ENCODE data around the gene PLA2G15. TPM values are rescaled to one million over a fixed set of nuclear protein-coding genes. Genes with fewer than 3 reads are reported as not detected.

Gene PLA2G15
- total RNA-seq, 4 donors from 2014 or later: 10.4 to 22.0 (median 15.3) TPM

- H3K4me3 ChIP-seq: no peak overlapping the region
- intact Hi-C loops (cut with DNase I): loop anchor here (5.0 kb wide), 2 partner anchors 131 to 236 kb away; no protein-coding TSS in a partner anchor
- H3K9me3 ChIP-seq: no peaks in the 10 kb centered on the region
- no peak for DNase-seq (ENCODE audit: extremely low spot score)
- WGBS: 76% methylated on average over 2 of the region's 2 CpGs
- H3K36me3 ChIP-seq: peaks cover 0 to 35% (median 15%) of the 10 kb centered on the region in 4 donors
- peaks cover 14 to 20% (median 15%) of the 10 kb centered on the region in 4 donors for H3K4me1 ChIP-seq
- TF ChIP-seq EP300 (IDR thresholded peaks at IDR 0.05) (no peak), POLR2A (IDR thresholded peaks at IDR 0.05; ENCODE audit: low read depth) (no peak), POLR2AphosphoS5 (IDR thresholded peaks at IDR 0.05) (no peak), CTCF (IDR thresholded peaks at IDR 0.05) (no peak)
- H3K27me3 ChIP-seq: no peaks in the 10 kb centered on the region
- H3K27ac ChIP-seq (replicated peaks in 1 of 4): no peak overlapping the region
Observed at GRCh38 chr16:68227850-68228553, 17.2 kb upstream of the PLA2G15 start.

- H3K9me3 ChIP-seq: no peaks in the 10 kb centered on the region
- no peak overlapping the region for H3K4me3 ChIP-seq
- H3K36me3 ChIP-seq: peaks cover 0 to 35% (median 15%) of the 10 kb centered on the region in 4 donors
- no peaks in the 10 kb centered on the region for H3K27me3 ChIP-seq
- peaks cover 8 to 17% (median 13%) of the 10 kb centered on the region in 4 donors for H3K4me1 ChIP-seq
- WGBS: 91% methylated on average over 3 of the region's 3 CpGs
- TF ChIP-seq CTCF (IDR thresholded peaks at IDR 0.05) (no peak), POLR2AphosphoS5 (IDR thresholded peaks at IDR 0.05) (no peak), POLR2A (IDR thresholded peaks at IDR 0.05; ENCODE audit: low read depth) (no peak), EP300 (IDR thresholded peaks at IDR 0.05) (no peak)
- peak overlapping the region in 1 of 4 donors; percentile 11 for H3K27ac ChIP-seq (replicated peaks in 1 of 4)
- intact Hi-C loops (cut with DNase I): loop anchor here (5.0 kb wide), 2 partner anchors 131 to 236 kb away; no protein-coding TSS in a partner anchor
- DNase-seq (ENCODE audit: extremely low spot score): no peak
Observed at GRCh38 chr16:68228652-68229051, 16.5 kb upstream of the PLA2G15 start.

- TF ChIP-seq POLR2A (IDR thresholded peaks at IDR 0.05; ENCODE audit: low read depth) (no peak), EP300 (IDR thresholded peaks at IDR 0.05) (no peak), CTCF (IDR thresholded peaks at IDR 0.05) (peak; percentile 89 to 91 (median 89)), POLR2AphosphoS5 (IDR thresholded peaks at IDR 0.05) (peak in 1 of 2 donors; percentile 12)
- Histone ChIP-seq H3K36me3 (peaks cover 0 to 35% (median 15%) of the 10 kb centered on the region in 4 donors), H3K4me3 (no peak overlapping the region), H3K27me3 (no peaks in the 10 kb centered on the region), H3K27ac (replicated peaks in 1 of 4) (no peak overlapping the region), H3K4me1 (peaks cover 8 to 26% (median 13%) of the 10 kb centered on the region in 4 donors), H3K9me3 (no peaks in the 10 kb centered on the region)
- 77% methylated on average over 4 of the region's 4 CpGs for WGBS
- DNase-seq (ENCODE audit: extremely low spot score): no peak
- intact Hi-C loops (cut with DNase I): loop anchor here (5.0 kb wide), 2 partner anchors 132 to 237 kb away; no protein-coding TSS in a partner anchor
Observed at GRCh38 chr16:68229431-68230175, 15.6 kb upstream of the PLA2G15 start.

GRCh38 chr16:68230176-68230571, 15.0 kb upstream of the PLA2G15 start:
- TF ChIP-seq CTCF (IDR thresholded peaks at IDR 0.05) (no peak), EP300 (IDR thresholded peaks at IDR 0.05) (no peak), POLR2AphosphoS5 (IDR thresholded peaks at IDR 0.05) (no peak), POLR2A (IDR thresholded peaks at IDR 0.05; ENCODE audit: low read depth) (no peak)
- Histone ChIP-seq H3K4me3 (no peak overlapping the region), H3K27me3 (no peaks in the 10 kb centered on the region), H3K9me3 (no peaks in the 10 kb centered on the region), H3K27ac (replicated peaks in 1 of 4) (no peak overlapping the region), H3K4me1 (peaks cover 8 to 27% (median 13%) of the 10 kb centered on the region in 4 donors), H3K36me3 (peaks cover 0 to 35% (median 15%) of the 10 kb centered on the region in 4 donors)
- 93% methylated on average over 6 of the region's 9 CpGs for WGBS
- intact Hi-C loops (cut with DNase I): no loop called here
- no peak for DNase-seq (ENCODE audit: extremely low spot score)

Measured in esophagus muscularis mucosa (tissue), 4 donors.